Hepatocyte (in vitro differentiated cells): ENCODE data around the gene MFAP1. TPM values are rescaled to one million over a fixed set of nuclear protein-coding genes. Genes with fewer than 3 reads are reported as not detected.

ENCODE experiments used
- DNase-seq: peaks from one replicate; pipeline ENCODE4 v3.0.0-alpha.2; 2016; ENCODE audit warnings: low spot score
- H2AFZ ChIP-seq: fragments of 200-600 bp; sonication (generic); 2 replicates; pipeline ENCODE4 v1.6.0; 2016; ENCODE audit warnings: antibody characterized with exemption, mild to moderate bottlenecking
- H3K27ac ChIP-seq: fragments of 200-600 bp; sonication (generic); 2 replicates; pipeline ENCODE4 v1.5.1; 2016; ENCODE audit warnings: mild to moderate bottlenecking
- H3K27me3 ChIP-seq: fragments of 200-600 bp; sonication (generic); 2 replicates; pipeline ENCODE4 v1.6.1; 2016
- H3K36me3 ChIP-seq: fragments of 200-600 bp; sonication (generic); replicated peaks from 2 replicates; pipeline ENCODE4 v1.5.1; 2016; ENCODE audit warnings: low read depth; ENCODE audit not compliant: insufficient read depth
- H3K4me1 ChIP-seq: fragments of 200-600 bp; sonication (generic); 2 replicates; pipeline ENCODE4 v1.5.1; 2016; ENCODE audit warnings: mild to moderate bottlenecking, moderate library complexity; ENCODE audit not compliant: insufficient read depth
- H3K4me2 ChIP-seq: fragments of 200-600 bp; sonication (generic); 2 replicates; pipeline ENCODE4 v1.6.0; 2016
- H3K4me3 ChIP-seq: fragments of 200-600 bp; sonication (generic); 2 replicates; pipeline ENCODE4 v1.5.1; 2016; ENCODE audit warnings: mild to moderate bottlenecking
- H3K79me2 ChIP-seq: fragments of 200-600 bp; sonication (generic); 2 replicates; pipeline ENCODE4 v1.6.0; 2017; ENCODE audit warnings: mild to moderate bottlenecking
- H3K9me2 ChIP-seq: fragments of 200-600 bp; sonication (generic); replicated peaks from 2 replicates; pipeline ENCODE4 v1.6.0; 2017; ENCODE audit warnings: mild to moderate bottlenecking; ENCODE audit not compliant: insufficient read depth
- H3K9me3 ChIP-seq: fragments of 200-600 bp; sonication (generic); 2 replicates; pipeline ENCODE4 v1.5.1; 2016; ENCODE audit warnings: low read depth, mild to moderate bottlenecking
- H4K20me1 ChIP-seq: fragments of 200-600 bp; sonication (generic); 2 replicates; pipeline ENCODE4 v1.6.0; 2016; ENCODE audit warnings: mild to moderate bottlenecking; ENCODE audit not compliant: insufficient read depth, poor library complexity, severe bottlenecking
- CTCF ChIP-seq: fragments of 200-600 bp; sonication (generic); IDR thresholded peaks from 2 replicates; pipeline ENCODE4 v1.5.1; 2016; ENCODE audit warnings: antibody characterized with exemption, mild to moderate bottlenecking; ENCODE audit not compliant: poor library complexity
- EZH2 ChIP-seq: fragments of 200-600 bp; sonication (generic); IDR thresholded peaks from 2 replicates; pipeline ENCODE4 v1.6.1; 2016; ENCODE audit warnings: antibody characterized with exemption, mild to moderate bottlenecking, borderline replicate concordance
- EZH2phosphoT487 ChIP-seq: fragments of 200-600 bp; sonication (generic); IDR thresholded peaks from one replicate; pipeline ENCODE4 v1.6.1; 2018; ENCODE audit warnings: antibody characterized with exemption, mild to moderate bottlenecking, low read depth, moderate library complexity; ENCODE audit not compliant: unreplicated experiment, severe bottlenecking
- WGBS: methylation state at CpG from one replicate; pipeline ENCODE4 v1.1.6; 2016; ENCODE audit warnings: low lambda C conversion rate; ENCODE audit errors: missing lambda C conversion rate; 5-methylcytosine and 5-hydroxymethylcytosine counted together
- polyA plus RNA-seq: library from polyadenylated mRNA; unstranded; fragments of >200 nt; fragmentation: Nextera tagmentation; extraction: Ambion mirVana; gene quantifications from 2 replicates; pipeline ENCODE4 v1.2.1, GENCODE V29; 2016
- total RNA-seq: library from RNA; depleted of rRNA; stranded (reverse); fragments of >200 nt; gene quantifications from 2 replicates; pipeline ENCODE4 v1.2.3, GENCODE V29; 2014

The MFAP1 gene
- total and polyA plus RNA-seq, 2 experiments from 2014 or later = 26.9 to 36.9 TPM

GRCh38 chr15:43800286-43801141, 24.0 kb downstream of the MFAP1 start, which contains the start of gene HYPK:
Gene HYPK, plus strand, starts transcription at chr15:43800599. Its CDS starts 24 bp downstream, at chr15:43800623.
- peak within 1 kb of the TSS; percentile 94 for H3K27ac ChIP-seq
- peak within 1 kb of the TSS; percentile 62 for H2AFZ ChIP-seq
- H3K36me3 ChIP-seq = no peaks in the 10 kb centered on the region
- no peaks in the 10 kb centered on the region for H4K20me1 ChIP-seq
- DNase-seq = peak; percentile 95
- TF ChIP-seq EZH2 = no peak
- TF ChIP-seq EZH2phosphoT487 = no peak
- TF ChIP-seq CTCF = no peak
- H3K9me2 ChIP-seq = no peaks in the 10 kb centered on the region
- H3K4me3 ChIP-seq = peak within 1 kb of the TSS; percentile 70
- H3K4me2 ChIP-seq = peak within 1 kb of the TSS; percentile 90
- 9% methylated on average over 44 of the region's 44 CpGs for WGBS
- H3K9me3 ChIP-seq = no peaks in the 10 kb centered on the region
- H3K27me3 ChIP-seq = no peaks in the 10 kb centered on the region
- H3K4me1 ChIP-seq = peaks cover 28% of the 10 kb centered on the region
- H3K79me2 ChIP-seq = peaks cover 20% of the 10 kb centered on the region

- TF ChIP-seq EZH2 = no peak
- TF ChIP-seq EZH2phosphoT487 = no peak
- no peak for TF ChIP-seq CTCF
- H3K4me1 ChIP-seq = peaks cover 31% of the 10 kb centered on the region
- H3K27ac ChIP-seq = peak within 1 kb of the TSS; percentile 94
- no peaks in the 10 kb centered on the region for H3K9me2 ChIP-seq
- WGBS = 91% methylated on average over 8 of the region's 8 CpGs
- H3K4me2 ChIP-seq = peak within 1 kb of the TSS; percentile 90
- no peaks in the 10 kb centered on the region for H3K36me3 ChIP-seq
- no peak for DNase-seq
- H3K27me3 ChIP-seq = no peaks in the 10 kb centered on the region
- peak within 1 kb of the TSS; percentile 70 for H3K4me3 ChIP-seq
- H2AFZ ChIP-seq = peak within 1 kb of the TSS; percentile 62
- H4K20me1 ChIP-seq = no peaks in the 10 kb centered on the region
- H3K9me3 ChIP-seq = no peaks in the 10 kb centered on the region
- H3K79me2 ChIP-seq = peaks cover 26% of the 10 kb centered on the region
Measured at GRCh38 chr15:43799945-43800285, 24.6 kb downstream of the MFAP1 start, which contains the start of gene SERINC4. Gene SERINC4, minus strand, starts transcription at chr15:43800220. Its CDS starts 234 bp downstream, at chr15:43799986.

- Histone ChIP-seq H3K27ac (peak overlapping the region; percentile 94), H3K4me2 (peak overlapping the region; percentile 21), H3K4me1 (peaks cover 37% of the 10 kb centered on the region), H3K79me2 (peaks cover 31% of the 10 kb centered on the region), H3K9me2 (no peaks in the 10 kb centered on the region), H3K36me3 (no peaks in the 10 kb centered on the region), H2AFZ (no peak overlapping the region), H4K20me1 (peaks cover under 1% of the 10 kb centered on the region), H3K27me3 (no peaks in the 10 kb centered on the region), H3K9me3 (no peaks in the 10 kb centered on the region), H3K4me3 (no peak overlapping the region)
- TF ChIP-seq EZH2phosphoT487 (no peak), CTCF (no peak), EZH2 (no peak)
- no peak for DNase-seq
- WGBS = 90% methylated on average over 16 of the region's 16 CpGs
Measured at GRCh38 chr15:43799209-43799944, 25.1 kb downstream of the MFAP1 start.
